K562 (cell line): Measurements from ENCODE around the gene IFIT2.

ENCODE experiments used
- CEBPB ChIP-seq: fragments of 450-650 bp; IDR thresholded peaks from 2 replicates; pipeline ENCODE4 v1.6.1; 2016; ENCODE audit warnings: missing genetic modification characterization, missing compliant biosample characterization
- CTCF ChIP-seq, 3 experiments: IDR thresholded peaks in 2 of 3; conservative IDR thresholded peaks in 1 of 3; 2 replicates each; pipeline ENCODE4 v1.5.1; 2011 to 2012; ENCODE audit warnings: low read length in 3 of 3, mild to moderate bottlenecking in 3 of 3, control low read depth in 2 of 3, improper control_type of control experiment in 1 of 3, inconsistent platforms in 1 of 3, low read depth in 1 of 3, mixed read lengths in 1 of 3, moderate library complexity in 1 of 3; ENCODE audit not compliant: insufficient read depth in 2 of 3
- FOSL1 ChIP-seq: fragments of 200-800 bp; sonication (Bioruptor generic); conservative IDR thresholded peaks from 2 replicates; pipeline ENCODE4 v1.6.1; 2016; ENCODE audit warnings: missing genetic modification characterization, missing compliant biosample characterization
- NBN ChIP-seq: fragments of 450-650 bp; IDR thresholded peaks from 2 replicates; pipeline ENCODE4 v1.6.1; 2016; ENCODE audit warnings: low read depth, mild to moderate bottlenecking
- NCOA6 ChIP-seq: fragments of 450-650 bp; IDR thresholded peaks from 2 replicates; pipeline ENCODE4 v1.6.1; 2017; ENCODE audit warnings: mild to moderate bottlenecking
- PHF20 ChIP-seq: fragments of 450-650 bp; IDR thresholded peaks from 2 replicates; pipeline ENCODE4 v1.6.1; 2018; ENCODE audit not compliant: partially characterized antibody
- U2AF1 ChIP-seq: fragments of 200-400 bp; formaldehyde crosslinking; optimal IDR thresholded peaks from 2 replicates; pipeline ENCODE3; 2017; ENCODE audit warnings: mild to moderate bottlenecking, low read depth, low read length, moderate library complexity
- ZBTB2 ChIP-seq: fragments of 450-650 bp; IDR thresholded peaks from 2 replicates; pipeline ENCODE4 v1.6.1; 2016; ENCODE audit warnings: antibody characterized with exemption
- ZKSCAN1 ChIP-seq: fragments of 150-350 bp; IDR thresholded peaks from 2 replicates; pipeline ENCODE4 v1.6.1; 2016; ENCODE audit warnings: low read depth, low read length
- ZNF143 ChIP-seq: sonication (generic); formaldehyde crosslinking; IDR thresholded peaks from 2 replicates; pipeline ENCODE4 v1.9.0; 2022; ENCODE audit warnings: mild to moderate bottlenecking, missing genetic modification reagents
- ZNF217 ChIP-seq: sonication (generic); formaldehyde crosslinking; IDR thresholded peaks from 2 replicates; pipeline ENCODE4 v1.8.0; 2022; ENCODE audit warnings: mild to moderate bottlenecking, missing genetic modification reagents

- no peak for TF ChIP-seq FOSL1 (tag)
- TF ChIP-seq ZBTB2 = no peak
- no peak for TF ChIP-seq NCOA6
- TF ChIP-seq U2AF1 = no peak
- no peak for TF ChIP-seq ZKSCAN1
- no peak for TF ChIP-seq ZNF143 (CRISPR knock-in tag)
- TF ChIP-seq ZNF217 (CRISPR knock-in tag) = no peak
- TF ChIP-seq CTCF (IDR thresholded peaks at IDR 0.05 in 2 of 3, conservative IDR thresholded peaks at IDR 0.05 in 1 of 3; ENCODE audit: insufficient read depth in 2 of 3, low read depth in 1 of 3, low read length in 3 of 3) = no peak
- no peak for TF ChIP-seq CEBPB (tag)
- TF ChIP-seq NBN = no peak
- TF ChIP-seq PHF20 = no peak
Measured at GRCh38 chr10:89266721-89267453, 35.0 kb upstream of the IFIT2 start.
